HG02981 (cell line): ENCODE measurements around the gene SERPINF2.
"Not testable (repeated sequence)": the region's sequence is repeated elsewhere in the genome, so short reads cannot be mapped to it uniquely, and the experiment has no call there.

ENCODE experiments used
- ATAC-seq: cut with Tn5 transposase; IDR thresholded peaks from one replicate; pipeline ENCODE4 v1.9.1; 2021; ENCODE audit warnings: mild to moderate bottlenecking, moderate library complexity; ENCODE audit not compliant: unreplicated experiment

SERPINF2 gene

GRCh38 chr17:1762233-1762900, 19.7 kb downstream of the SERPINF2 start:
- no peak for ATAC-seq

- no peak for ATAC-seq
Measured at GRCh38 chr17:1762901-1763898, 20.5 kb downstream of the SERPINF2 start.

GRCh38 chr17:1764284-1764683, 21.6 kb downstream of the SERPINF2 start:
- no peak for ATAC-seq

GRCh38 chr17:1764705-1765104, 22.0 kb downstream of the SERPINF2 start:
- not testable (repeated sequence) for ATAC-seq

GRCh38 chr17:1765576-1765975, 22.9 kb downstream of the SERPINF2 start:
- no peak for ATAC-seq

- ATAC-seq: no peak
Measured at GRCh38 chr17:1766382-1767135, 23.9 kb downstream of the SERPINF2 start.

- ATAC-seq: no peak
Measured at GRCh38 chr17:1767358-1767757, 24.7 kb downstream of the SERPINF2 start.

GRCh38 chr17:1769822-1770477, 27.3 kb downstream of the SERPINF2 start:
- no peak for ATAC-seq

GRCh38 chr17:1773000-1773695, 30.5 kb downstream of the SERPINF2 start:
- not testable (repeated sequence) for ATAC-seq

- ATAC-seq: no peak
Measured at GRCh38 chr17:1773696-1774181, 31.1 kb downstream of the SERPINF2 start.

GRCh38 chr17:1774390-1775176, 31.9 kb downstream of the SERPINF2 start:
- ATAC-seq: no peak

- ATAC-seq: no peak
Measured at GRCh38 chr17:1776328-1776727, 33.7 kb downstream of the SERPINF2 start.

- ATAC-seq: no peak
Measured at GRCh38 chr17:1776857-1777256, 34.2 kb downstream of the SERPINF2 start.

- ATAC-seq: no peak
Measured at GRCh38 chr17:1779571-1780131, 37.0 kb downstream of the SERPINF2 start.

- no peak for ATAC-seq
Measured at GRCh38 chr17:1782171-1782567, 39.5 kb downstream of the SERPINF2 start.

- ATAC-seq: no peak
Measured at GRCh38 chr17:1783271-1783670, 40.6 kb downstream of the SERPINF2 start.

GRCh38 chr17:1783834-1784611, 41.4 kb downstream of the SERPINF2 start:
- ATAC-seq: no peak

GRCh38 chr17:1785930-1786329, 43.3 kb downstream of the SERPINF2 start:
- no peak for ATAC-seq
